Epithelial cell of proximal tubule (primary cell): ENCODE measurements around the gene CHEK1. TPM values are rescaled to one million over a fixed set of nuclear protein-coding genes. Genes with fewer than 3 reads are reported as not detected.
"Not testable (repeated sequence)": the region's sequence is repeated elsewhere in the genome, so short reads cannot be mapped to it uniquely, and the experiment has no call there.

Source experiments
- DNase-seq: peaks from one replicate; pipeline ENCODE4 v3.0.0-alpha.2; 2011; ENCODE audit warnings: low read depth
- H3K4me3 ChIP-seq: 2 replicates; pipeline ENCODE4 v1.5.1; 2011; ENCODE audit warnings: low read depth, mild to moderate bottlenecking, low read length
- total RNA-seq: library from RNA; depleted of rRNA; stranded (reverse); fragments of >200 nt; gene quantifications from 2 replicates; pipeline ENCODE4 v1.2.3, GENCODE V29; 2015
- TF ChIP-seq, protein P1 (sequence below): conservative IDR thresholded peaks from 2 replicates; pipeline ENCODE4 v1.5.1; 2012; ENCODE audit warnings: low read depth, mild to moderate bottlenecking, low read length

The CHEK1 gene
- total RNA-seq = 43.2 and 48.9 TPM in 2 replicates

DNA sequence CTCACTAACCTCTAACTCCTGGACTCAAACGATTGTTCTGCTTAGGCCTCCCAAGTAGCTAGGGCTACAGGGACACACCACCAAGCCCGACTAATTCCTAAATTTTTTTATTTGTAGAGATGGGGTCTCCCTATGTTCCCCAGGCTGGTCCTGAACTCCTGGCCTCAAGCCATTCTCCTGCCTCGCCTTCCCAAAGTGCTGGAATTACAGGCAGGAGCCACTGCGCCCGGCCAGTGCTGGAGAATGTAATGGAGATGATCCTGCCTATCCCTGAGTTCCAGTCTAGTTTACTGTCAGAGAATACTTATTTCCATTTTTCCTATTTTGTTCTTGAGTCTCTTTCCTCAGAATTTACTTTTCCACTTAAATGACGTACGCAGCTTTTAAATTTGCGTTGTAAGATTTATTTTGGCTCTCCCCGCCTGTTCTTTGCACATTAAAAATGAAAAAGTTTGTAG, at the start of gene CHEK1:
Gene CHEK1 (plus strand): TSS at position 408 of the 458 bp plus-strand sequence. CDS start 1,606 bp downstream, outside the sequence.
- H3K4me3 ChIP-seq = peak within 1 kb of the TSS; percentile 72
- TF ChIP-seq, protein P1, sequence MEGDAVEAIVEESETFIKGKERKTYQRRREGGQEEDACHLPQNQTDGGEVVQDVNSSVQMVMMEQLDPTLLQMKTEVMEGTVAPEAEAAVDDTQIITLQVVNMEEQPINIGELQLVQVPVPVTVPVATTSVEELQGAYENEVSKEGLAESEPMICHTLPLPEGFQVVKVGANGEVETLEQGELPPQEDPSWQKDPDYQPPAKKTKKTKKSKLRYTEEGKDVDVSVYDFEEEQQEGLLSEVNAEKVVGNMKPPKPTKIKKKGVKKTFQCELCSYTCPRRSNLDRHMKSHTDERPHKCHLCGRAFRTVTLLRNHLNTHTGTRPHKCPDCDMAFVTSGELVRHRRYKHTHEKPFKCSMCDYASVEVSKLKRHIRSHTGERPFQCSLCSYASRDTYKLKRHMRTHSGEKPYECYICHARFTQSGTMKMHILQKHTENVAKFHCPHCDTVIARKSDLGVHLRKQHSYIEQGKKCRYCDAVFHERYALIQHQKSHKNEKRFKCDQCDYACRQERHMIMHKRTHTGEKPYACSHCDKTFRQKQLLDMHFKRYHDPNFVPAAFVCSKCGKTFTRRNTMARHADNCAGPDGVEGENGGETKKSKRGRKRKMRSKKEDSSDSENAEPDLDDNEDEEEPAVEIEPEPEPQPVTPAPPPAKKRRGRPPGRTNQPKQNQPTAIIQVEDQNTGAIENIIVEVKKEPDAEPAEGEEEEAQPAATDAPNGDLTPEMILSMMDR = no peak
- DNase-seq = no peak

DNA sequence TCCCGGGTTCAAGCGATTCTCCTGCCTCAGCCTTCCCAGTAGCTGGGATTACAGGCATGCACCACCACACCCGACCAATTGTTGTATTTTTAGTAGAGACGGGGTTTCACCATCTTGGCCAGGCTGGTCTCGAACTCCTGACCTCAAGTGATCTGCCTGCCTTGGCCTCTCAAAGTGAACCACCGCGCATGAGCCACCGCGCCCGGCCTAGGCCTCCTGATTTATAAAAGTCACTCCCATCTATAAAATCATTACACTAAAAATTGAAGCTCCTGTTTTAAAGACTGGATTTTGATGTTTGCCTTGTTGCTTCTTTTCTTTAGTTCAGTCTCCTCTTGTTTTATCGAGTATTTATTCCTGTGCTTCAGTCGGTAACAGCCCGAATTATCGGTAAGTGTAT, 47.8 kb upstream of the CHEK1 start:
- not testable (repeated sequence) for DNase-seq, H3K4me3 ChIP-seq

GRCh38 chr11:125578783-125579182, 46.2 kb upstream of the CHEK1 start:
- TF ChIP-seq, protein P1 = no peak
- no peak overlapping the region for H3K4me3 ChIP-seq
- DNase-seq = no peak

DNA sequence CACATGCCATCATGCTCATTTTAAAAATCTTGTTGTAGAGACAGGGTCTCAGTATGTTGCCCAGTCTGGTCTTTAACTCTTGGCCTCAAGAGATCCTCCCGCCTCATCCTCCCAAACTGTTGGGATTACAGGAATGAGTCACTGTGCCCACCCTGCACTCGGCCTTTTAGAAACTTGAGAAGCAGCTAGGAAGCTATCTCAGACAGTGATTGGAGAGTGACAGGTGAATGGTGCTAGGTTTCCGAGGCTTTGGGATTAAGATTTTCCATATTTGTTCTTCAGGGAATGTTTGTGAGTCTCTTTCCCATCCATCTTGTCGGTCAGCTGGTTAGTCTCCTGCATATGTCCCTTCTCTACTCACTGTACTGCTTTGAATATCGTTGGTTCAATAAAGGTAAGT, 45.2 kb upstream of the CHEK1 start:
- TF ChIP-seq, protein P1 = no peak
- H3K4me3 ChIP-seq = no peak overlapping the region
- no peak for DNase-seq

- H3K4me3 ChIP-seq = no peak overlapping the region
- TF ChIP-seq, protein P1 = no peak
- no peak for DNase-seq
Observed at GRCh38 chr11:125583496-125583895, 41.5 kb upstream of the CHEK1 start.

- no peak overlapping the region for H3K4me3 ChIP-seq
- no peak for DNase-seq
- TF ChIP-seq, protein P1 = no peak
Observed at GRCh38 chr11:125585487-125585886, 39.5 kb upstream of the CHEK1 start.

DNA sequence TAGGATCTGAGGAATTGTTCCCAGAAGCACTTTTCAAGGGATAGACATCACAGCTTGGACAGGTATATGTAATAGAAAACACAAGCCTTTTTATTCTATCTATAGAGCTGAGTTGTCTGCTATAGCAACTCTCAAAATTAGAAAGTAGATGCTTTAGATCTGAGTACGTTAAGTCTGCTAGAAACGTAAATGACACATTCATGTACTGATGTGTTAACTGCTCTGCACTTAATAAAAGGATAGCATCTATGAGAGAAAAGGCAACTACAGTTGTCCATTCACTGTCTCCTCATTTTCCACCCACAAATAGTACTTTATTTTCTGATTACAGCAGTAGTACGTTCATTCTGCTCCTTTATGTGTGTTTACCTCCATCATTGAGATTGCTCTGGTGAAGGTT, 38.3 kb upstream of the CHEK1 start:
- TF ChIP-seq, protein P1 = no peak
- DNase-seq = no peak
- H3K4me3 ChIP-seq = no peak overlapping the region
